HL-60 (cell line): Measurements from ENCODE around the gene EVPL.

Source experiments
- CTCF ChIP-seq: IDR thresholded peaks from one replicate; pipeline ENCODE4 v1.5.1; 2011; ENCODE audit warnings: low read length, control low read depth, inconsistent platforms; ENCODE audit not compliant: insufficient read depth
- POLR2AphosphoS5 ChIP-seq: IDR thresholded peaks from 2 replicates; pipeline ENCODE4 v1.6.1; 2012; ENCODE audit warnings: low read depth
- REST ChIP-seq: IDR thresholded peaks from 2 replicates; pipeline ENCODE4 v1.6.1; 2012; ENCODE audit warnings: low read depth; ENCODE audit not compliant: insufficient replicate concordance

DNA sequence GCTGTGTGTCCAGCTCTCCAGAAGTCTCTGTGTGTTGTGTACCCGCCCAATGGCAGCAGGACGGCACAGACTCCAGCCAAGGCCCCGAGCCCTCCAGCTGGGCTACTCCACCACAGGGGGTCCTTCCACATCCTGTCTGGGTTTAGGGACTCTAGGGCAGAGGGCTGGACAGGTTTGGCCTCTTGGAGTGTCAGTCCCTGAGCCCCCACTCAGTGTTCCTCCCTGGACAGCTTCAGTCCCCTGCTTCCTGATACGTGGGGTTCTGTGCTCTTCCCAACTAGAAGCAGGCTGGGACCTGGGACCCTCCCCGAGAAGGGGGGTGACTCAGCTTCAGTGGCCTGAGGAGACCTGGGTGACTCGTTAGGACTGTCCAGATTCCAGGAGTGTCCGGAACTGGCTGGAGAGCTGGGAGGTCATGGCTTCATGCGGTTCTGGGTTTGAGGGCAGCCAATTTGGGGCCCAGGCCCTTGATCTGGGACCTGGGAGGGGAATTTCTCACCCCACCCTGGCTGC is 22.3 kb downstream of the EVPL start:
- no peak for TF ChIP-seq POLR2AphosphoS5
- TF ChIP-seq CTCF: no peak
- TF ChIP-seq REST: no peak
